H54 (cell line): ENCODE data around the gene UBXN4.
"Not testable (repeated sequence)": the region's sequence is repeated elsewhere in the genome, so short reads cannot be mapped to it uniquely, and the experiment has no call there.

Experiments used
- DNase-seq: peaks from one replicate; pipeline ENCODE4 v3.0.0; 2011; ENCODE audit warnings: low spot score, mixed read lengths; ENCODE audit not compliant: insufficient read length
- FAIRE-seq: peaks from 3 replicates; lab custom pipeline; 2011; peaks lifted over from hg19 to GRCh38; lab: Jason Lieb, UNC
- POLR2A ChIP-seq: IDR thresholded peaks from 2 replicates; pipeline ENCODE4 v1.6.1; 2011; ENCODE audit warnings: low read depth, mild to moderate bottlenecking, low read length

The UBXN4 gene

GRCh38 chr2:135783439-135783838 is 41.8 kb downstream of the UBXN4 start:
- FAIRE-seq, result peak; percentile 61
- no peak for DNase-seq
- no peak for TF ChIP-seq POLR2A

GRCh38 chr2:135785032-135785431 is 43.4 kb downstream of the UBXN4 start:
- FAIRE-seq, result peak; percentile 43
- DNase-seq, result no peak
- no peak for TF ChIP-seq POLR2A

GRCh38 chr2:135786823-135787222 is 45.2 kb downstream of the UBXN4 start:
- no peak for TF ChIP-seq POLR2A
- peak; percentile 49 for DNase-seq
- FAIRE-seq, result peak; percentile 93

- no peak for TF ChIP-seq POLR2A
- DNase-seq (no peak), FAIRE-seq (no peak)
Observed at GRCh38 chr2:135790423-135790822, 48.8 kb downstream of the UBXN4 start.

- DNase-seq (no peak), FAIRE-seq (no peak)
- no peak for TF ChIP-seq POLR2A
Observed at GRCh38 chr2:135791418-135792190, 49.9 kb downstream of the UBXN4 start.

GRCh38 chr2:135792401-135793150 is 50.9 kb downstream of the UBXN4 start:
- no peak for TF ChIP-seq POLR2A
- DNase-seq, result no peak
- no peak for FAIRE-seq

- not testable (repeated sequence) for FAIRE-seq
Observed at GRCh38 chr2:135795641-135796040, 54.0 kb downstream of the UBXN4 start.

GRCh38 chr2:135796606-135797005 is 55.0 kb downstream of the UBXN4 start:
- DNase-seq (no peak), FAIRE-seq (no peak)
- TF ChIP-seq POLR2A, result no peak

More at GRCh38 chr2:135795641-135796040, 54.0 kb downstream of the UBXN4 start:
- DNase-seq, result not testable (repeated sequence)

GRCh38 chr2:135797497-135798274 is 56.0 kb downstream of the UBXN4 start:
- peak; percentile 84 for FAIRE-seq
- DNase-seq, result peak; percentile 69
- no peak for TF ChIP-seq POLR2A

- FAIRE-seq (no peak), DNase-seq (no peak)
- no peak for TF ChIP-seq POLR2A
Observed at GRCh38 chr2:135798275-135798705, 56.6 kb downstream of the UBXN4 start.

GRCh38 chr2:135798762-135799161 is 57.1 kb downstream of the UBXN4 start:
- TF ChIP-seq POLR2A, result no peak
- FAIRE-seq (no peak), DNase-seq (no peak)

- no peak for FAIRE-seq
- TF ChIP-seq POLR2A, result no peak
- DNase-seq, result no peak
Observed at GRCh38 chr2:135799738-135800137, 58.1 kb downstream of the UBXN4 start.

GRCh38 chr2:135800513-135801460 is 59.1 kb downstream of the UBXN4 start:
- no peak for TF ChIP-seq POLR2A
- DNase-seq (no peak), FAIRE-seq (no peak)
